Measurements from ENCODE around the gene GRIA3.

DNA sequence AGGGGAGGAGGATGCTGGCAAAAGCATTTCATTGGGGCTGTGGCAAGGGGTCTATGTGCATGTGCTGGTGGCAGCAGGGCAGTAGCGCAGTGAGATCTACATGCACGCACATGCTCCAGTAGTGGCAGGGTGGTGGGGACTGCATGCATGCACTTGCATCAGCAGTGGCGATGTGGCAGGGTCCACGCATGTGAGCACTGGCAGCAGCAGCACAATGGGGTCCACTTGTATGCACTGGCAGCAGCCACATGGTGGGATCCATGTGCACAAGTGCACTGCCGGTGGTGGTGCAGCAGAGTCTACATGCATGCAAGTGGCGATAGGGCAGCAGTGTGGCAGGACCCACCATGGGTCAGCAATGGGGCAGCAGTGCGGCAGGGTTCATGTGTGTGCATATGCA lies 315.7 kb downstream of the GRIA3 start:
- TF ChIP-seq, protein P1, sequence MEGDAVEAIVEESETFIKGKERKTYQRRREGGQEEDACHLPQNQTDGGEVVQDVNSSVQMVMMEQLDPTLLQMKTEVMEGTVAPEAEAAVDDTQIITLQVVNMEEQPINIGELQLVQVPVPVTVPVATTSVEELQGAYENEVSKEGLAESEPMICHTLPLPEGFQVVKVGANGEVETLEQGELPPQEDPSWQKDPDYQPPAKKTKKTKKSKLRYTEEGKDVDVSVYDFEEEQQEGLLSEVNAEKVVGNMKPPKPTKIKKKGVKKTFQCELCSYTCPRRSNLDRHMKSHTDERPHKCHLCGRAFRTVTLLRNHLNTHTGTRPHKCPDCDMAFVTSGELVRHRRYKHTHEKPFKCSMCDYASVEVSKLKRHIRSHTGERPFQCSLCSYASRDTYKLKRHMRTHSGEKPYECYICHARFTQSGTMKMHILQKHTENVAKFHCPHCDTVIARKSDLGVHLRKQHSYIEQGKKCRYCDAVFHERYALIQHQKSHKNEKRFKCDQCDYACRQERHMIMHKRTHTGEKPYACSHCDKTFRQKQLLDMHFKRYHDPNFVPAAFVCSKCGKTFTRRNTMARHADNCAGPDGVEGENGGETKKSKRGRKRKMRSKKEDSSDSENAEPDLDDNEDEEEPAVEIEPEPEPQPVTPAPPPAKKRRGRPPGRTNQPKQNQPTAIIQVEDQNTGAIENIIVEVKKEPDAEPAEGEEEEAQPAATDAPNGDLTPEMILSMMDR (IDR thresholded peaks at IDR 0.05), result no peak
- no peak for TF ChIP-seq ZFX (IDR thresholded peaks at IDR 0.05; ENCODE audit: borderline replicate concordance)
